HT-29 (cell line): ENCODE results near the gene AP3S2. TPM values are rescaled to one million over a fixed set of nuclear protein-coding genes. Genes with fewer than 3 reads are reported as not detected.

Source experiments
- small RNA-seq: library from RNA; depleted of rRNA; stranded (forward); fragments of <200 nt; gene quantifications from one replicate; pipeline ENCODE3, GENCODE V24; 2014
- total RNA-seq: library from RNA; depleted of rRNA; stranded (reverse); fragments of >200 nt; shearing (Covaris generic); gene quantifications from 2 replicates; pipeline ENCODE4 v1.2.3, GENCODE V29; 2014; rRNA removed

AP3S2 gene
- total RNA-seq, 1 experiment from 2014 or later, result 36.2 TPM

Small RNA genes within 50 kb of the gene (small RNA-seq; reads per million reads assigned to genes)
- gene MIR5009, result not detected
- gene MIR5094, result not detected
- not detected for gene RNU6-1111P
- not detected for gene RNU7-111P

Other genes with a start within 250 kb of the AP3S2 start
- gene KIF7, start 238.5 kb downstream of the AP3S2 start, total RNA-seq, result 2.0 and 2.1 TPM in 2 replicates
- gene PLIN1, start 214.6 kb downstream of the AP3S2 start, total RNA-seq, result 0.03 and 0.51 TPM in 2 replicates
- gene PEX11A, start 203.2 kb downstream of the AP3S2 start, total RNA-seq, result 5.8 and 8.8 TPM in 2 replicates
- 0.08 and 0.61 TPM in 2 replicates for gene WDR93, start 203.2 kb downstream of the AP3S2 start, total RNA-seq
- gene MESP1, start 142.7 kb downstream of the AP3S2 start, total RNA-seq, result 0.23 and 0.71 TPM in 2 replicates
- gene MESP2, start 117.7 kb downstream of the AP3S2 start, total RNA-seq, result 0.15 TPM in 1 of 2 replicates, not detected in the other
- 0.05 and 0.10 TPM in 2 replicates for gene ANPEP, start 79.1 kb downstream of the AP3S2 start, total RNA-seq
- 4.7 and 7.9 TPM in 2 replicates for gene ARPIN, start 19.0 kb upstream of the AP3S2 start, total RNA-seq
- gene ZNF710, start 107.3 kb upstream of the AP3S2 start, total RNA-seq, result 47.3 and 66.9 TPM in 2 replicates
- 177 and 202 TPM in 2 replicates for gene IDH2, start 208.5 kb upstream of the AP3S2 start, total RNA-seq